MCF 10A (cell line): Measurements from ENCODE around the gene PATJ. TPM values are rescaled to one million over a fixed set of nuclear protein-coding genes. Genes with fewer than 3 reads are reported as not detected.

ENCODE experiments used
- BruUV-seq: library from RNA; stranded (reverse); fragments of 400-500 nt; replicated peaks from 2 replicates; lab custom pipeline; 2021; lab: Mats Ljungman, UMichigan
- CTCF ChIA-PET: fragments of 300-600 bp; sonication (Branson Sonifier 250); formaldehyde crosslinking; extraction: SDS; loops from one replicate; lab custom pipeline; 2021; ENCODE audit warnings: antibody characterized with exemption, inconsistent platforms; lab: Yijun Ruan, JAX
- POLR2A ChIA-PET: fragments of 300-600, 350-650 bp; sonication (Branson Sonifier 250); formaldehyde crosslinking; extraction: SDS; loops from one replicate; lab custom pipeline; 2020; ENCODE audit warnings: antibody characterized with exemption, inconsistent platforms; lab: Yijun Ruan, JAX
- DNase-seq: peaks from one replicate; pipeline ENCODE4 v3.0.0-alpha.2; 2018; ENCODE audit not compliant: unreplicated experiment
- H3K27ac Mint-ChIP-seq: one replicate; pipeline ENCODE4 v1.8.0; 2022; ENCODE audit warnings: mild to moderate bottlenecking, low read depth, mixed read lengths; ENCODE audit not compliant: unreplicated experiment
- H3K27me3 Mint-ChIP-seq: one replicate; pipeline ENCODE4 v1.8.0; 2022; ENCODE audit warnings: mixed read lengths; ENCODE audit not compliant: insufficient read depth, unreplicated experiment
- H3K36me3 Mint-ChIP-seq: one replicate; pipeline ENCODE4 v1.8.0; 2022; ENCODE audit warnings: mild to moderate bottlenecking, moderate library complexity, mixed read lengths; ENCODE audit not compliant: insufficient read depth, unreplicated experiment
- H3K4me1 Mint-ChIP-seq: one replicate; pipeline ENCODE4 v1.8.0; 2022; ENCODE audit warnings: mixed read lengths; ENCODE audit not compliant: insufficient read depth, unreplicated experiment
- H3K4me3 Mint-ChIP-seq: one replicate; pipeline ENCODE4 v1.8.0; 2022; ENCODE audit warnings: mild to moderate bottlenecking, moderate library complexity, mixed read lengths; ENCODE audit not compliant: unreplicated experiment
- H3K9me3 Mint-ChIP-seq: one replicate; pipeline ENCODE4 v1.8.0; 2022; ENCODE audit warnings: mixed read lengths; ENCODE audit not compliant: unreplicated experiment
- intact Hi-C: fragments of 100-400 bp; cut with micrococcal nuclease; formaldehyde crosslinking; loops from 2 replicates; pipeline ENCODE4 v1.14.1; 2022
- total RNA-seq: library from RNA; stranded (reverse); gene quantifications from 2 replicates; pipeline ENCODE4 v1.2.3, GENCODE V29; 2022
- TF ChIP-seq, protein P1 (sequence below): fragments of 200-600 bp; IDR thresholded peaks from one replicate; pipeline ENCODE4 v1.8.0; 2022; ENCODE audit warnings: antibody characterized with exemption, mild to moderate bottlenecking; ENCODE audit not compliant: unreplicated experiment

PATJ gene
- total RNA-seq, 1 experiment from 2014 or later: 28.7 TPM

- no TSS peak for BruUV-seq
- intact Hi-C loops: no loop called here
- DNase-seq: no peak
- TF ChIP-seq, protein P1, sequence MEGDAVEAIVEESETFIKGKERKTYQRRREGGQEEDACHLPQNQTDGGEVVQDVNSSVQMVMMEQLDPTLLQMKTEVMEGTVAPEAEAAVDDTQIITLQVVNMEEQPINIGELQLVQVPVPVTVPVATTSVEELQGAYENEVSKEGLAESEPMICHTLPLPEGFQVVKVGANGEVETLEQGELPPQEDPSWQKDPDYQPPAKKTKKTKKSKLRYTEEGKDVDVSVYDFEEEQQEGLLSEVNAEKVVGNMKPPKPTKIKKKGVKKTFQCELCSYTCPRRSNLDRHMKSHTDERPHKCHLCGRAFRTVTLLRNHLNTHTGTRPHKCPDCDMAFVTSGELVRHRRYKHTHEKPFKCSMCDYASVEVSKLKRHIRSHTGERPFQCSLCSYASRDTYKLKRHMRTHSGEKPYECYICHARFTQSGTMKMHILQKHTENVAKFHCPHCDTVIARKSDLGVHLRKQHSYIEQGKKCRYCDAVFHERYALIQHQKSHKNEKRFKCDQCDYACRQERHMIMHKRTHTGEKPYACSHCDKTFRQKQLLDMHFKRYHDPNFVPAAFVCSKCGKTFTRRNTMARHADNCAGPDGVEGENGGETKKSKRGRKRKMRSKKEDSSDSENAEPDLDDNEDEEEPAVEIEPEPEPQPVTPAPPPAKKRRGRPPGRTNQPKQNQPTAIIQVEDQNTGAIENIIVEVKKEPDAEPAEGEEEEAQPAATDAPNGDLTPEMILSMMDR: no peak
- Mint-ChIP-seq H3K27ac (no peak overlapping the region), H3K4me3 (no peak overlapping the region), H3K9me3 (no peaks in the 10 kb centered on the region), H3K27me3 (no peaks in the 10 kb centered on the region), H3K4me1 (no peaks in the 10 kb centered on the region), H3K36me3 (no peaks in the 10 kb centered on the region)
- POLR2A ChIA-PET: interaction anchor here (0.6 to 1.1 kb wide), 2 partner anchors 33 to 34 kb away, joined by 3 to 4 read pairs; no protein-coding TSS in a partner anchor
- CTCF ChIA-PET: interaction anchor here (0.7 to 1.3 kb wide), 2 partner anchors 12 to 56 kb away, joined by 3 to 7 read pairs; no protein-coding TSS in a partner anchor
These were observed 264.4 kb downstream of the PATJ start for GRCh38 chr1:62006690-62007089.

DNA sequence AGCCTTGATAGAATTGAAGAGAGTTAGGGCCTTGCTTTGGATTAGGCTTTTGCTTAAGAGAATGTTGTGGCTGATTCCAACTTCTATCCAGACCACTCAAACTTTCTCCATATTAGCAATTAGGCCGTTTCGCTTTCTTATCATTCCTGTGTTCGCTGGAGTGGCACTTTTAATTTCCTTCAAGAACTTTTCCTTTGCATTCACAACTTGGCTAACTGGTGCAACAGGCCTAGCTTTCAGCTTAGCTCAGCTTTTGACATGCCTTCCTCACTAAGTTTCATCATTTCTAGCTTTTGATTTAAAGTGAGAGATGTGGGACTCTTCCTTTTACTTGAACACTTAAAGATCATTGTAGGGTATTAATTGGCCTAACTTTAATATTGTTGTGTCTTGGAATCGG is 268.7 kb downstream of the PATJ start:
- no peak for DNase-seq
- intact Hi-C loops: no loop called here
- H3K4me3 Mint-ChIP-seq: no peak overlapping the region
- no peak overlapping the region for H3K27ac Mint-ChIP-seq
- no TSS peak for BruUV-seq
- ChIA-PET POLR2A (no interaction called here), CTCF (interaction anchor here (0.7 kb wide), 1 partner anchor 27 kb away, joined by 3 read pairs; no protein-coding TSS in a partner anchor)
- no peaks in the 10 kb centered on the region for H3K4me1 Mint-ChIP-seq
- H3K36me3 Mint-ChIP-seq: peaks cover 13% of the 10 kb centered on the region
- H3K9me3 Mint-ChIP-seq: no peaks in the 10 kb centered on the region
- TF ChIP-seq, protein P1: no peak
- H3K27me3 Mint-ChIP-seq: no peaks in the 10 kb centered on the region

DNA sequence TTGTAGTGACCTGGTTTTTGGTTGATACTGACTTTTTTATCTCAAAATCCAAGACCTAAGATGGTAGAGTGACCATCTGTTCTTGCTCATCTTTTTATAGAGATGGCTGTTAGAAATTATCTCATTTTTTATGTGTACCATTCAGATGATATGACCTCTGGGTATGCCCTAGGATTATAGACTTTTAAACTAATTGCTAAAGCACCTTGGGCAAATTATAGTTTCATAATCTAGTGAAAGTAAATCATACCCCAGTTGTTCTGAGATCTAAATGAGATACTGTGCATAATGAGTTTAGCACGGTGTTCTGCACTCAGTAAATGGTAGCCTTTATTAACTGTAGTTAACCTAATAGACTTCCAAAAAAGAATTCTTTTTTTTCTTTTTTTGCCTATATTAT is 269.8 kb downstream of the PATJ start:
- TF ChIP-seq, protein P1: no peak
- intact Hi-C loops: no loop called here
- Mint-ChIP-seq H3K36me3 (peaks cover 13% of the 10 kb centered on the region), H3K9me3 (no peaks in the 10 kb centered on the region), H3K27ac (no peak overlapping the region), H3K4me3 (no peak overlapping the region), H3K27me3 (no peaks in the 10 kb centered on the region), H3K4me1 (no peaks in the 10 kb centered on the region)
- CTCF ChIA-PET: interaction anchor here (0.7 kb wide), 1 partner anchor 71 kb away, joined by 4 read pairs; no protein-coding TSS in a partner anchor
- POLR2A ChIA-PET: interaction anchor here (1.6 kb wide), 1 partner anchor 12 kb away, joined by 5 read pairs; no protein-coding TSS in a partner anchor
- no peak for DNase-seq
- no TSS peak for BruUV-seq

GRCh38 chr1:62012836-62013235 is 270.6 kb downstream of the PATJ start:
- Mint-ChIP-seq H3K4me1 (no peaks in the 10 kb centered on the region), H3K27ac (no peak overlapping the region), H3K4me3 (no peak overlapping the region), H3K36me3 (peaks cover 13% of the 10 kb centered on the region), H3K9me3 (no peaks in the 10 kb centered on the region), H3K27me3 (no peaks in the 10 kb centered on the region)
- no peak for DNase-seq
- POLR2A ChIA-PET: interaction anchor here (0.8 to 1.6 kb wide), 2 partner anchors 11 to 107 kb away, joined by 5 read pairs; no protein-coding TSS in a partner anchor
- intact Hi-C loops: no loop called here
- CTCF ChIA-PET: interaction anchor here (0.7 kb wide), 2 partner anchors 70 to 71 kb away, joined by 3 to 4 read pairs; no protein-coding TSS in a partner anchor
- BruUV-seq: no TSS peak
- TF ChIP-seq, protein P1: no peak
